HL-60/S4 (cell line): Measurements from ENCODE around the gene ASTN1.

Experiments used
- in situ Hi-C: fragments of 300-500 bp; cut with MboI; formaldehyde crosslinking; loops from 2 replicates; pipeline ENCODE4 v1.14.3; 2022; ENCODE audit warnings: low sequenced_read_pairs

Gene ASTN1

GRCh38 chr1:176934370-176934769 is 230.1 kb downstream of the ASTN1 start:
- in situ Hi-C loops, result no loop called here

- in situ Hi-C loops, result no loop called here
Measured at GRCh38 chr1:176932114-176933104, 232.1 kb downstream of the ASTN1 start.

GRCh38 chr1:176931526-176931925 is 233.0 kb downstream of the ASTN1 start:
- in situ Hi-C loops, result no loop called here

- in situ Hi-C loops, result no loop called here
Measured at GRCh38 chr1:176926330-176927086, 238.0 kb downstream of the ASTN1 start.

GRCh38 chr1:176925223-176925622 is 239.3 kb downstream of the ASTN1 start:
- in situ Hi-C loops, result no loop called here

GRCh38 chr1:176923283-176923682 is 241.2 kb downstream of the ASTN1 start:
- in situ Hi-C loops, result no loop called here

- in situ Hi-C loops, result no loop called here
Measured at GRCh38 chr1:176919386-176920378, 244.8 kb downstream of the ASTN1 start.

GRCh38 chr1:176905648-176906047 is 258.9 kb downstream of the ASTN1 start:
- in situ Hi-C loops, result no loop called here

- in situ Hi-C loops, result no loop called here
Measured at GRCh38 chr1:176904057-176904751, 260.3 kb downstream of the ASTN1 start.

GRCh38 chr1:176903474-176903873 is 261.0 kb downstream of the ASTN1 start:
- in situ Hi-C loops, result no loop called here

- in situ Hi-C loops, result loop anchor here (25.0 kb wide), 2 partner anchors 512 to 1038 kb away; no protein-coding TSS in a partner anchor
Measured at GRCh38 chr1:176899321-176899720, 265.2 kb downstream of the ASTN1 start.

GRCh38 chr1:176897350-176898236 is 266.9 kb downstream of the ASTN1 start:
- in situ Hi-C loops, result loop anchor here (25.0 kb wide), 2 partner anchors 510 to 1040 kb away; no protein-coding TSS in a partner anchor

GRCh38 chr1:176896216-176896615 is 268.3 kb downstream of the ASTN1 start:
- in situ Hi-C loops, result loop anchor here (25.0 kb wide), 2 partner anchors 509 to 1041 kb away; no protein-coding TSS in a partner anchor

- in situ Hi-C loops, result loop anchor here (25.0 kb wide), 2 partner anchors 507 to 1043 kb away; no protein-coding TSS in a partner anchor
Measured at GRCh38 chr1:176894450-176894849, 270.1 kb downstream of the ASTN1 start.

GRCh38 chr1:176893625-176894352 is 270.7 kb downstream of the ASTN1 start:
- in situ Hi-C loops, result loop anchor here (25.0 kb wide), 2 partner anchors 506 to 1044 kb away; no protein-coding TSS in a partner anchor

GRCh38 chr1:176888471-176889032 is 276.0 kb downstream of the ASTN1 start:
- in situ Hi-C loops, result loop anchor here (10.0 to 25.0 kb wide), 3 partner anchors 334 to 1049 kb away; no protein-coding TSS in a partner anchor

GRCh38 chr1:176885751-176886150 is 278.8 kb downstream of the ASTN1 start:
- in situ Hi-C loops, result loop anchor here (10.0 to 25.0 kb wide), 3 partner anchors 331 to 1052 kb away; no protein-coding TSS in a partner anchor
